Subcutaneous abdominal adipose tissue (tissue), 5 donors: ENCODE results near the gene KRTAP25-1.

ENCODE experiments used
- H3K27ac ChIP-seq: one replicate; pipeline ENCODE4 v1.7.0; 2013; ENCODE audit warnings: low read depth, mild to moderate bottlenecking, inconsistent platforms, low read length, moderate library complexity
- H3K27me3 ChIP-seq, 5 donors: one replicate each; pipeline ENCODE4 v1.7.0; 2013; ENCODE audit warnings: low read length in 5 of 5, inconsistent platforms in 1 of 5; ENCODE audit not compliant: control insufficient read depth in 5 of 5, insufficient read depth in 4 of 5
- H3K36me3 ChIP-seq, 5 donors: one replicate each; pipeline ENCODE4 v1.7.0; 2013; ENCODE audit warnings: low read length in 5 of 5; ENCODE audit not compliant: control insufficient read depth in 5 of 5, insufficient read depth in 5 of 5
- H3K4me1 ChIP-seq, 5 donors: one replicate each; pipeline ENCODE4 v1.7.0; 2013; ENCODE audit warnings: low read length in 5 of 5, mild to moderate bottlenecking in 3 of 5, moderate library complexity in 1 of 5; ENCODE audit not compliant: control insufficient read depth in 5 of 5, insufficient read depth in 5 of 5
- H3K4me3 ChIP-seq, 5 donors: one replicate each; pipeline ENCODE4 v1.7.0; 2013; ENCODE audit warnings: low read length in 5 of 5, low read depth in 1 of 5
- H3K9ac ChIP-seq, 5 donors: one replicate each; pipeline ENCODE4 v1.7.0; 2013; ENCODE audit warnings: low read length in 5 of 5, mild to moderate bottlenecking in 4 of 5, moderate library complexity in 3 of 5
- H3K9me3 ChIP-seq, 5 donors: one replicate each; pipeline ENCODE4 v1.7.0; 2013; ENCODE audit warnings: low read length in 5 of 5; ENCODE audit not compliant: control insufficient read depth in 5 of 5
- donor health status: healthy.
- donor health status: healthy.
- donor health status: healthy.
- donor health status: healthy.
- donor health status: healthy.

KRTAP25-1 gene, protein sequence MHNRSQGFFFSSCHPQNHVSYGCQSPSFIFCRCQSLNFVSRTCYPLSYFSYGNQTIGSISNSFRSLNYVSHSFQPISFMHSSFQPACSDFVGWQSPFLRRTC

GRCh38 chr21:30289215-30289614 lies at the start of gene KRTAP25-1:
TSS of gene KRTAP25-1 (minus strand) at chr21:30289514. CDS start at chr21:30289490, 24 bp downstream.
- Histone ChIP-seq H3K9me3 (no peaks in the 10 kb centered on the region), H3K4me1 (peaks cover 0 to 10% (median 5%) of the 10 kb centered on the region in 5 donors), H3K9ac (no peak within 1 kb of the TSS), H3K4me3 (no peak within 1 kb of the TSS), H3K27ac (no peak within 1 kb of the TSS), H3K27me3 (no peaks in the 10 kb centered on the region), H3K36me3 (no peaks in the 10 kb centered on the region)

GRCh38 chr21:30338717-30339116 lies 49.4 kb upstream of the KRTAP25-1 start:
- H3K27me3 ChIP-seq = no peaks in the 10 kb centered on the region
- H3K9ac ChIP-seq = no peak overlapping the region
- no peak overlapping the region for H3K4me3 ChIP-seq
- peaks cover 0 to 28% (median 12%) of the 10 kb centered on the region in 5 donors for H3K4me1 ChIP-seq
- no peaks in the 10 kb centered on the region for H3K36me3 ChIP-seq
- H3K27ac ChIP-seq = no peak overlapping the region
- H3K9me3 ChIP-seq = no peaks in the 10 kb centered on the region

DNA sequence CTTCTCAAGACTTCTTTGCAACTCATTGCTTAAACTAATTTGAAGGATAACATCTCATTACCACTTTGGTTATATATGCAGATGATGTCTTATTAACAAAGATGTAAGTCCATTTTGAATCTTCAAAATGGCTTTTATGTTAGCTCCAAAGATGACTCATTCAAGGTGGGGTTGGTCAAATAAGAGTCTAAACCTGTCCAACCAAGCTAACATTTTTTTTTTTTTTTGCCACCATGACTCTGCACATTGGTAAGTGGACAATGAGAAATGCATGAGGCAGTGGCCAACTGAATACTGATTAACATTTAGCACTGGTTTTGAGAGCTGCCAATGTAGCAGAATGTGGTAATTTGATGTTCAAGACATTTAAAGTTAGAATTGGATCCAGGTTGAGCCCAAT lies 48.5 kb upstream of the KRTAP25-1 start:
- Histone ChIP-seq H3K9me3 (no peaks in the 10 kb centered on the region), H3K4me1 (peaks cover 0 to 28% (median 12%) of the 10 kb centered on the region in 5 donors), H3K4me3 (no peak overlapping the region), H3K27me3 (no peaks in the 10 kb centered on the region), H3K27ac (no peak overlapping the region), H3K9ac (no peak overlapping the region), H3K36me3 (no peaks in the 10 kb centered on the region)

DNA sequence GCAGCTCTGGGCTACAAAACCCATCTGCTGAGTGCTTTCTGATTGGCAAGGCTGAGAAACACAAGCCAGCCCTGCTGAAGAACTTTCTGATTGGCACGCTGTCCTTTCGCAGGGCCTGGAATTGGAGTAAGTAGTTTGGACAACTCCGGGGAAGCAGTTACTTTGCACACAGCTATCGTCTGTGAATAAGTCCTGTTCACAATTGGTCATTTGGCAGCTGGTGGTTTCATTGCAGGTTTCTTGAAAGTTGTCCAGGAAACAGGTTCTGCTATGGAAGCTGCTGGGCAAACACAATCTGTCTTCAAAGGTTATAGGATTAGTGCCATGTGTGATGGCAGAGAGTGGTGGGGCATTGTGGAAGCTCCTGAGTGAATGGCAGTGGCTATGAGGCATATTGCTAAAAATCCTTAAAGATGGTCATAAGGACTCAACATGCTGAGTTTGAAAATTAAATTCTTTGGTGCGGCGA lies 48.0 kb upstream of the KRTAP25-1 start, which contains the start of gene KRTAP27-1:
KRTAP27-1 (minus strand) TSS at position 419 of the 469 bp plus-strand sequence; CDS start at position 393, 26 bp downstream.
- no peaks in the 10 kb centered on the region for H3K36me3 ChIP-seq
- peaks cover 0 to 28% (median 12%) of the 10 kb centered on the region in 5 donors for H3K4me1 ChIP-seq
- H3K4me3 ChIP-seq = no peak within 1 kb of the TSS
- no peaks in the 10 kb centered on the region for H3K9me3 ChIP-seq
- no peaks in the 10 kb centered on the region for H3K27me3 ChIP-seq
- H3K9ac ChIP-seq = no peak within 1 kb of the TSS
- no peak within 1 kb of the TSS for H3K27ac ChIP-seq

GRCh38 chr21:30336596-30336995 lies 47.3 kb upstream of the KRTAP25-1 start:
- Histone ChIP-seq H3K9ac (no peak overlapping the region), H3K4me3 (no peak overlapping the region), H3K9me3 (no peaks in the 10 kb centered on the region), H3K4me1 (peaks cover 0 to 28% (median 12%) of the 10 kb centered on the region in 5 donors), H3K36me3 (no peaks in the 10 kb centered on the region), H3K27me3 (no peaks in the 10 kb centered on the region), H3K27ac (no peak overlapping the region)

GRCh38 chr21:30333736-30334135 lies 44.4 kb upstream of the KRTAP25-1 start:
- Histone ChIP-seq H3K27me3 (no peaks in the 10 kb centered on the region), H3K4me1 (peaks cover 0 to 22% (median 12%) of the 10 kb centered on the region in 5 donors), H3K27ac (no peak overlapping the region), H3K9me3 (no peaks in the 10 kb centered on the region), H3K36me3 (no peaks in the 10 kb centered on the region), H3K9ac (no peak overlapping the region), H3K4me3 (no peak overlapping the region)

DNA sequence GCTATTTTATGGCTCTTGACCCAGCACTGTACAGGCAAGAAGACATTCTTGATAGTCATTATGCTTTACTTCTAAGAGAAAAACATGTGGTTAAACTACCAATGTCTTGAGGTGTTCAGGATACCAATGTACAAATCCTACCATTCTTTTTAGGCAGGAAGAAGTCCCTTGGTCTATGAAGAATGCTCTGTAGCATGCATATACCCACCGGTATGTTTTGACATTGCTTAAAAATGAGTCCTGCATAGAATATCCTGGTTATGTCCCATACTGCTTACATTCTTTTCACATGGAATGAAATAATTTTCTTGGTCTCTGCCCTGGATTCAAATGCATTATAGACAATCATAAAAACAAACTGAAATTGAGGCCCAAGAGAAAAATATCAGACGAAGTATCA lies 43.4 kb upstream of the KRTAP25-1 start:
- Histone ChIP-seq H3K9me3 (no peaks in the 10 kb centered on the region), H3K4me3 (no peak overlapping the region)

GRCh38 chr21:30329203-30329875 lies 40.0 kb upstream of the KRTAP25-1 start:
- no peak overlapping the region for H3K27ac ChIP-seq
- no peaks in the 10 kb centered on the region for H3K4me1 ChIP-seq
- H3K36me3 ChIP-seq = no peaks in the 10 kb centered on the region
- H3K27me3 ChIP-seq = no peaks in the 10 kb centered on the region
- H3K9me3 ChIP-seq = peaks cover 0 to 13% (median 8%) of the 10 kb centered on the region in 5 donors
- H3K9ac ChIP-seq = no peak overlapping the region
- H3K4me3 ChIP-seq = no peak overlapping the region

More for the DNA sequence above, 43.4 kb upstream of the KRTAP25-1 start:
- peaks cover 0 to 14% (median 4%) of the 10 kb centered on the region in 5 donors for H3K4me1 ChIP-seq
- H3K27ac ChIP-seq = no peak overlapping the region
- no peaks in the 10 kb centered on the region for H3K36me3 ChIP-seq
- H3K27me3 ChIP-seq = no peaks in the 10 kb centered on the region
- H3K9ac ChIP-seq = no peak overlapping the region

- H3K4me1 ChIP-seq = no peaks in the 10 kb centered on the region
- H3K9me3 ChIP-seq = peaks cover 0 to 13% (median 8%) of the 10 kb centered on the region in 5 donors
- no peak overlapping the region for H3K9ac ChIP-seq
- H3K4me3 ChIP-seq = no peak overlapping the region
- H3K36me3 ChIP-seq = no peaks in the 10 kb centered on the region
- H3K27me3 ChIP-seq = no peaks in the 10 kb centered on the region
- H3K27ac ChIP-seq = no peak overlapping the region
Observed at GRCh38 chr21:30326390-30326789, 37.1 kb upstream of the KRTAP25-1 start.

- no peak within 1 kb of the TSS for H3K9ac ChIP-seq
- no peaks in the 10 kb centered on the region for H3K9me3 ChIP-seq
- H3K4me3 ChIP-seq = no peak within 1 kb of the TSS
- no peaks in the 10 kb centered on the region for H3K36me3 ChIP-seq
- no peaks in the 10 kb centered on the region for H3K4me1 ChIP-seq
- H3K27me3 ChIP-seq = no peaks in the 10 kb centered on the region
- H3K27ac ChIP-seq = no peak within 1 kb of the TSS
Observed at GRCh38 chr21:30320215-30320614, 30.9 kb upstream of the KRTAP25-1 start, which contains the start of gene KRTAP26-1. TSS of gene KRTAP26-1 (minus strand) at chr21:30320315. CDS start at chr21:30320035, 280 bp downstream.
